HPDE6-E6E7 (cell line): ENCODE measurements around the gene CRYGN.

Experiments
- DNase-seq: peaks from one replicate; pipeline ENCODE4 v3.0.0; 2011; ENCODE audit warnings: missing footprints; ENCODE audit errors: extremely low spot score

Gene CRYGN

DNA sequence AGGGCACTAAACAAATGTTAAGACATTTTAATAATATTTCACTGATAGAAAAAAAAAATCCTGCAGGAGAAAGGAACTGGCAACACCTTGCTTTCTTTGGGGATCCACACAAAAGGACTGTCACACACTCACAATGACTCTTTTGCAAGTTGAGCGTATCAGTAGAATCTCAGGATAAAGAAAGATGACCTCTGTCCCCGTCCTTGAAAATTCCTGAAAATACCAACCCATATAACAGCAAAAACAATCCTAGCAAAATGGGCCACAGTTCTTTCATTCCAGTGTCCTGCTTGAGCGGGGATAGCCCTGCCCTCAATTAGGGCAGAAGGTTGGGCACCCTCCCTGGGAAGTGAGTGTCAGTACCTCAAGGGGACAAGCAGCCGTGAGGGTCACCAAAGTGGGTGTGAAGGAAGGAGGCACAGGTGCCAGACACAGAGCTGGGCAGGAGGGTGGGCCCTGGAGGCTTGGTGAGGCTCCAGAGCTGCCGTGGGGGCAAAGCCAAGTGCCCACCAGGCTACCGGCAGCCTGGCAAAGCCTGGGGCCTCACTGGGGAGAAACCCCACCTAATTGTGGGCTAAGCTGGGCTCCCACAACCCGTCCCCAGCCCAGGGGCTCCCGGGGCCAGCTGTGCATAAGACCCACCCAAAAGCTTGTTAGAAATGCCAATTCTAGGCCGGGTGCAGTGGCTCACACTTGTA, 32.9 kb downstream of the CRYGN start:
- DNase-seq, result no peak

DNA sequence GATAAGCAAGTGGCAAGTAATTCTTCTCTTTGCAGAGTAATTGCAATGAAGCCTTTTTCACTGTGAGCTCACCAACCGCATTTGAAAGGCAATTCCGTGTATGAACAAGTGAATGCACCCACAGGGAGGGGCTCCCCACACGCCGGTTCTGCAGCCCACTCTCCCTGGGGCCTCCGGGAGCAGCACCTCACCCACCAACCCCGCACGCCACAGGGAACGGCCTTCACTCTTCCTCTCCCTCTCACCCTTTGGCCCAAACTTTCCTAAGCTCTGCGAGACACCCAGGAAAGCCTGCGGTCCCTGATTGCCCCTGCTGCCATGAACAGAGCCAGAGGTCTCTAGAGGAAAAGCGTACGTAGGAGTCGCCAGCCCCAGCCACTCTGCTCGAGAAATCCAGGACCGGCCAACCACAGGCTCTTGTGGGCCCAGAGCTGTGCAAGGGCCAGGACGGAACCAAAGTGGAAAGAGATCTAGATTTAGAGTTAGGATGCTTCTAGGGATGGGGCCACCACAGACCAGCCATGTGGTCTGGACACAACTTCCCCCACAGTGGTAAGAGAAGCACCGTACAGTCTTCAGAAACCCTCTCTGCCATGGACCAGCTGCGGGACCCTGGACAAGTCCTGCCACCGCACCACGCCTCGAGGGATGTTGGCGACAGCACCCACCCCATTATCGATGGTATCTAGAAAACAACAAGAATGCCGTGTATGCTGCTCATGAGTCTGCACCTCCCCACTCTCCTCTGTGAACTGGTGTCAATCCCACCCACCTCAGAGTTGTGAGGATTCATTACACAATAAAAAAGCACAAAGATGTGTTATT, 33.7 kb downstream of the CRYGN start:
- DNase-seq, result no peak

DNA sequence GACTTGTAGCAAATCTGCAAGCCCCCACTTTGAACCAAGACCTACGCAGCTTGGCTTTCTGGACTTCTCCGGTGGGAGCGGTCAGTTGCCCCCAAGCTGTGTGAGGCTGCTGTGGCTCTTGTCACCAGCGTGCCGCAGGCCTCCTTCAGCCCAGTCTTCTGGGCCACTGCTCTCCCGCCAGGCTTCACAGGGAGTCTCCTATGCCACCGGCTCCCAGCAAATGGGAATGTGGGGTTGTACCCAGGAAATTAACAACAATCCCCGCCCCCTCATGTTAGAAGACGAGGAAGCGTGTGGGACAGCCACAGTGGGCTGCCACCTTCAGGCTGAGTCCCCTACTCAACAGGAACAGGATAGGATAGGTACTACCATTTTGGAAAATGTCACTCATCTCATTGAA, 34.4 kb downstream of the CRYGN start:
- no peak for DNase-seq

DNA sequence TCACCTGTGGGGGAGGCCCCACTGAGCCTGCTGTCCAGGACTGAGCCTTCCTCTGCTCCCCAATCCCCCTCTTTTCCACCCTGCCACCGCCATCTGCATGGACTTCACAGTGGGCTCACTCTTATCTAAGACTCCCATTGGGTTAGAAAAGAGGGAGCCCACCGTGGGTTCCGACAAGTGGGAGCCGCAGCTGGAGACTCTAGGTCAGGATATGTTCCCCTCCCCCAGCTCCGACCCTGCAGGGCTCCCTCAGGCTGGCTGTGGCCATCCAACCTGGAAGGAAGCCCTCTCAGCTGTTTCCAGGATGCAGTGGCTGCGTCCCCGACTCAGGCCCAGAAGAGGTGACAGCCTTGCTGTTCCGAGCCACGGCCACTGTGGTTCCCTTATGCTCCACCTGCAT, 34.9 kb downstream of the CRYGN start:
- DNase-seq, result no peak

DNA sequence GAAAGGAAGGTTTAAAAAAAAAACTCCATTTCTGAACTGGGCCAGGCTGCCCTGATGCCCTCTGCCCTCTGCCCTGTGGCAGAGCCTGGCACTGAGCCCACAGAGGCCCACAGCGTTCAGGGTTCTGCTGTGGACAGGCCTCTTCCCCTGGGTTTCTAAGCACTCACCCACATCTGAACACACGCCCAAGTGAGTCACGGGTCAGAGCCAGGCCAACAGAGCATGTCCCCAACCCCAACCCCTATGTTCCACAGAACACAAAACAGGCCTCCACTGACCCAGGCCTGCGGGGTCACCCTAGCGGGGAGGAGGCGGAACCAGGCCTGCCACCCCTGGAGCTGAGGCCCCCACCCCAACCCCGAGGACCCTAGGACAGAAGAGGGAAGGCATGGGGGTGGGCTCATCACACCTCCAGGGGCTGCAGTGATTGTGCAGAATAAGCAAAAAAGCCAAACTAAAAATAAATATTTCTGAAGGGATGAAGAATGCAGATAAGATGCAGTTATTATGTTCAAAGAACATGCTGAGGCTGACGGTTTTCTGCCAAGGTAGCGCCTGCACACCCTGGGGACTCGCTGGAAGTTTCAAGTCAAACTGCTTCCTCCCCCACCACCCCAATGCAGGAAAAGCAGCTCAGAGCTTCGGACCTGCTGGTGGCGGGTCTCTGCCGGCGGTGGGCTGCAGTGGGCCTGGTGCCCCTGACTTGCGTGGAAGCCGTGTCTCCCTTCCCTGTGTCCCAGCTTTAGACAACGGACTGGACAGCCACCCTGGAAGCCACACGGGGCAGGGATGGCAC, 35.5 kb downstream of the CRYGN start:
- DNase-seq, result peak; percentile 47

DNA sequence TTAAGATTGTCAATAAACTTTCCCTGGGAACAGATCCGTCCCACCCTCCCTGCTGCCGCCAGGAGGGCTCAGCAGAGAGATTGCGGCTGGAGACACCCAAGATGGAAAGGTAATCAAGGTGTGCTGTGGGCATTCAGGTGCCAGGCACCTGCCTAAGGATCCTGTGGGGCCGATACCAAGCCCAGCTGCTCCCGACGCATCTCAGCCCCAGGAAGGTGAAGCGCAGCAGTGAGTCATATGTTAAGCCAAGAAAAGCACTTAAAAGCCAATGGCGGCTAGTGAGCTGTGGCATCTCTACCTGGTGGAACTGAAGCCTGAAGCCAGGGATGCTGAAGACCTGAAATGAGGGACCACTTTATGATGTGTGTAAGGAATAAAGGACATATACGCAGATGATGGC, 36.2 kb downstream of the CRYGN start:
- peak; percentile 80 for DNase-seq

DNA sequence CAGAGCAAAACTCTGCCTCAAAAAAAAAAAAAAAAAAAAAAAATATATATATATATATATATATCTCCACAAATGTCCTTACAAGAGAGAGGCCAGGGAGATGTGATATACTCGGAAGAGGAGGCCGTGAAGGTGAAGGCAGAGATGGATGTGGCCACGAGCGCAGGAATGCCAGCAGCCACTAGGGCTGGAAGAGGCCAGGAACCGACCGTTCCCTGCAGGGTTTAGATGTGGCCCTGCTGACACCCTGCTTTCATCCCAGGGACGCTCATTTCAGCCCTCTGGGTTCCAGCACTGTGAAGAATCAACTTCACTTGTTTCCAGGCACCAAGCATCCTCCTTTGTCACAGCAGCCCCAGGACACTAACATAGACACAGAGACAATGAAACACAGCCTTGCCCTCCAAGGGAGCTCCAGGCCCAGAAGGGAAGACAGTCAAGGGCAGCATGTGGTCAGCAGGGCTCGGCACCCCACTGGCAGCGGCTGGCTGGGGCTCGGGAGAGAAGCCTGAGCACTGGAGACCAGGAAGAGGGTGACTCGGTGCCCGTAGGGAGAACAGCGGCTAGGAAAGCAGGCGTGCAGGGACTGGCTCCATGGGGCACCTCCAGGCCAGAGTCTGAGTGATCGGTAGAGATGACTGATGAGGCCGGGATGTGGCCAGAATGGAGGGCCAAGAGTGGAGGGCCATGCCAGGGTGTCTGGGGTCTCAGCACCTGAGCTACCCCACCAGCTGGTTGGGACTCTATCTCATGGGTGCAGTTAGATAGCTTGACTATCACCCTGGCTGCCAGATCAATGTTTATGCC, 37.7 kb downstream of the CRYGN start:
- no peak for DNase-seq

DNA sequence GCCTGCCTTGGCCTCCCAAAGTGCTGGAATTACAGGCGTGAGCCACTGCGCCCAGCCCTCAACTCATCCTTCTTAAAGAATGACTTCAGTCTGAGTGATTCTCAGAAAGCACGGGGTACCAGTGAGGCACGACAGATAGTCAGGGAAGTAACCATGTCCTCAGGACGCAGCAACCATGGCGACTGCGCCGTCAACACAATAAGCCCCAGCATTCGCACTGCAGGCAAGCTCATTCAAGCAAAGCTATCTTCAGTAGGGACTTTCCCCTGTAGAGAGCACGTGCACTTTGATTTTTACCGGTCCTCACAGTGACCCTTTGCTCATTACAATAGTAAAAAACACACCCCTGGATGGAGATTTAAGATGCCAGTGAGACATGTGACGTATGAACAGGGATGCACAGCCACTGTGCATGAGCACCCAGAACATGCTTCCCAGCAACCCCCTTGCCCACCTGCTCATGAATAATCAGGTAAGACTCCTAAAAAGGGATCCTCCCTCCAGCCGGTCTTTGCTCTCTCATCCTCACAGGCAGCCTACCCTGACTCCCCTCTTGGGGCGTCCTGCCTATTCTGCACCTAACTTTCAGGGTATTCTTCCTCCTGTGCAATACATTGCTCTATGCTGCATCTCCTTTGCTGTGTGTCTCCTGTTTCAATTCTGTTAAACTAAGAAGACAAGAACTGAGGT, 39.2 kb downstream of the CRYGN start:
- DNase-seq, result no peak

DNA sequence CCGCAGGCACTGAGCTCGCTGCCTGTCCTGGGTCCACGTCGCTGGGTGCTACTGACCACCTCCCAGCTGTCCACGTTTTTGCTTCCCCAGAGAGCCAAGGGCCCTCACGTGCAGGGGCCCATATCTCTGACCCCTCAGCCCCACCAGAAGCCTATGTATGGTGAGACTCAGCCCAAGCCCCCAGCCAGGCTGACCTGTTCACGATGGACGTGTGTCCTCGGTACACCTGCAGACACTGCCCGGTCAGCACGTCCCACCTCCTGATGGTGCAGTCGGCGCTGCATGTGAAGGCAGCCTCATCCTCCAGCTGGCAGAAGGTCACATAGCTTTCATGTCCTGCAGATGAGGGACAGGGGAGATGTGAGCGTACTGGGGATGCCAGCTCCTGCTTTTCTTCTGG, 40.0 kb downstream of the CRYGN start:
- no peak for DNase-seq

DNA sequence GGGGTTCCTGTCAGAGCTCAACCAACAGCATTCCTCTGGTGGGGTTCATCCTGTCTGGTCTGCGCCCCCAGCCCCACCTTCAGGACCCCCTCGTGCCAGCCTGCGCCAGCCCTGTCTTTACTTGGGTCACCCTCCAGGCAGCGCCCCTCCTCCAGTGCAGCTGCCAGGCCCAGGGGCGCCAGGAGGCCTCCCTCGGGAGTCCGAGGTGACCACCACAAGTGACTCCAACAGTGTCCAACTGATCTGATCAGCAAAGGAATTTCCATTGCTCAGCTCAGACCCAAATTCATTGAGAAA, 40.7 kb downstream of the CRYGN start:
- no peak for DNase-seq

DNA sequence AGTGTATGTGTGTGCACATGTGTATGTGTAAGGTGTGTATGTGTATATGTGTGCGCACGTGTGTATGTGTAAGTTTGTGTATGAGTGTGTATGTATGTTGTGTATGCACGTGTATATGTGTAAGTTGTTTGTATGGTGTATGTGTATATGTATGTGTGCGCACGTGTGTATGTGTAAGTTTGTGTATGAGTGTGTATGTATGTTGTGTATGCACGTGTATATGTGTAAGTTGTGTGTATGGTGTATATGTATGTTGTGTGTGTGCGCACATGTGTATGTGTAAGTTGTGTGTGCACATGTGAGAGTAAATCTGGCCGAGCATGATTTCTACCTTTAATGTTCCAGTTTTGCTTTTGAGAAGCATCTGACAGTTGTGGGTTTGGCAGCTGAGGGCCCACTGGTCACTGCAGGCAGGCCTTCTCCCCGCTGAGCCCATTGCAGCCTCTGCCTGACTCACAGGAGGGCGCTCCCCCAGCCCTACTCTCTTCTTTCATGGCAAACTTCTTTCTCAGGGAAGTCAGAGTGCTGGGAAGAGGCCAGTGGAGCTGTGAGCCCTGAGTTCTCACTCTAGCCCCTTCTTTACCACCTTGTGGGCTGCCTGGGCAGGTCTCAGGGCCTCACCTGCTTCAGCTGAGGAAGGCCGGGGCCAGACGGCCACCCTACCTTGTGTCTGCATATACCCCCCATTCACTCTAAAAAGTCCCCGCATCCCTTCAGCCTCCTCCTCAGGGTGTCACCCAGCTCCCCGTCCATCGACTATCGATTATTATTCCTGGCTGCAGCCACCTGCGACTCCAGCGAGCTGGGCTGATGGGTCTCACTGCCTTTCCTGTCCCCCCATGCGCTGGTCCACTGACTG, 41.3 kb downstream of the CRYGN start:
- no peak for DNase-seq

DNA sequence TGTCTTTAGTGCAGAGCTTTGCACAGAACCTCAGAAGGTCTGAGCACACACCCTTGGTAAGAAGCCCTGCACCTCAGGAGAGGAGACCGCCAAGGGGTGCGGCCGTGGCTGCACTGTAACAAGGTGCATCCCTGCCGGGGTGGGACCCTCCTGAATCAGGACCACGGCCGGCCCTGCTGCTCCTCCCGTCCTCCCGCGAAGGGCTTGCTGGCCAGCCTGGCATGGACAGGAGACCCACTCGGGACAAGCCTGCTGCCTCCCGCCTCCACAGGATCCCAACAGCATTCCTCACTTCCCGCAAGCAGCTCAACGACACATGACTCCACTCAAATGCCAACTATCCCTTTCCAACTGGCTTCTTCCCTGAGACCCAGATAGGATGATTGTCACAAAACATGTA, 42.9 kb downstream of the CRYGN start:
- DNase-seq, result no peak

DNA sequence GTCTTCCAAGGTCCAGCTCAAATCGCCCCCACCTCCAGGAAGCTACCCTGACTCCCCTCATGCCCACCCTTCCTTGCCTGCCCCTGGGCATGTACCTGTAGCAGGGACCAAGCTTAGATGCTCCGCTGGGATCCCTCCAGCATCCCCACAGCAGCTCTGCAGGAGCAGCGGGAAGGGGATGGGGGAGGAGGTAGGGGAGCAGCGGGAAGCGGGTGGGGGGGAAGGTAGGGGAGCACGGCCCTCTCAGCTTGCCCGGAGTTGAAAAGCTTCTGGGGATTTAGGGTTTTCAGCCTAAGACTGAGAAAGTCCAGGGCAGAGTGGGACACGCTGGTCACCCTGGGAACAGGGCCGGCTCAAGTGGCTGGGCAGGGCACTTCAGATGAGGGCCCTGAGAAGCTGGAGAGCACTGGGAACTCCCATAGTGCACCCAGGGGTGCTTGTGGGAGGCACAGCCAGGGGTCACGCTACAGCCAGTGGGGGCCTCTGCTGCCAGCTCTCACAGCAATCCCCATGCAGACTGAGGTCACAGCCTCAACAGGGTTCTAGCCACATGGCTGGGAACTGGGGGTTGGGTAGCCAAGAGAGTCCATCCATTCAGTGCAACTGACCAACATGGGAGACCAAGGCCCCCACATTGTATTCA, 43.5 kb downstream of the CRYGN start:
- DNase-seq, result no peak

DNA sequence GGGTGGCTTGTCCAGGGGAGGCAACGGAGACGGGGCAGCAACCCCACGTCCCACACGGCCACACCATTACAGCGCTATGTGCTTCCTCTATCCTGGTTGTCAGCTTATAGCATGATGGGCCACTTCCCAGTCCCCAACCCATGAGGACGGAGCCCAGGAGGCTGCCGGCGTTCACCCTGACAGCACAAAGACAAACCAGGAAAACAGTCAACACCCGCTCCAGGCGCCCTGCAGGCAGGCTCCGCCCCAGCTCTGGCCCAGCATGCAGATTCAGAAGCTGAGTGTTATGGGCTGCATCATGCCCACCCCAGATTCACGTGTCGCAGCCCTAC, 44.9 kb downstream of the CRYGN start:
- no peak for DNase-seq

DNA sequence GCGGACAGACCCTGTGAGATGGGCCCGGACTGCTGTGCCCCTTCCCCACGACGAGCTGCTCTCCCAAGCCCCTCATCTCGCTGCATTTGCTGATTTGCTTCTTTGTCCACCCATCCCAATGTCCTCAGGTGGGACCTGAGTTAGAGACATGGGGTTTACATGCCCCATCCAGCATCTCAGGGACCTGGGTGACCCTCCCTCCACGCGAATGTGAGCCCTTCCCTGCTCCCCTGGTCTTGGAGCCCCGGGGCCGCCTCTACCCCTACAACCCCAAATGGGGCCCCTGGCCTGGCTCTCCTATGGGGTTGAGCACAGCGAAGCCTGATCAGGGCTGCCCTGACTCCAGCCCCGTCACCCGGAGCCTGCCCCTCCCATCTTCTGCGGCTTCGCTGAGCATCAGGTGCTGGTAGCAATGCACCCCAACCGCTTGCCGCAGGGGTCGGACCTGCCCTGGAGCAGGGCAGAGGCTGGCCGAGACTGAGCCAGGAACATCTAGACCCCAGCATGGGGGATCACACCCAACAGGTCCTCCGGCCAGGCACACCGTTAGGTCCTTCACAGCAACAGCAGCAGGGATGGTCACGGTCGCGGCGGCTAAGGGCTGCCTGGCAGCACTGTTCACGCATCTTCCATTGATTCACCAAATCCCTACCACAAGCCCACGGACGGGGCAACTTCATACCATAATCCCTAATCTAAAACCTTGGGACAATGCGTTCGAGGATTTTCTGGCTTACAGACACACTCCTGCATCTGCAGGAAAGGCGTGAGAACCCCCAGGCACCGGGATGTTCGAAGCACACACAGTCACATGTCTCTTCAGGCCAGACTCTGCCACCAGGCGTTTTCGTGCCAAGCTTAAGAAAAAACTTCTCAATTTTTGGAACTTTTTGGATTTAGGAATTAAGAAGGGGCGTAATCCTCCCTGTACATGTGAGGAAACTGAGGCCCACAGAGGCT, 45.6 kb downstream of the CRYGN start:
- DNase-seq, result no peak

DNA sequence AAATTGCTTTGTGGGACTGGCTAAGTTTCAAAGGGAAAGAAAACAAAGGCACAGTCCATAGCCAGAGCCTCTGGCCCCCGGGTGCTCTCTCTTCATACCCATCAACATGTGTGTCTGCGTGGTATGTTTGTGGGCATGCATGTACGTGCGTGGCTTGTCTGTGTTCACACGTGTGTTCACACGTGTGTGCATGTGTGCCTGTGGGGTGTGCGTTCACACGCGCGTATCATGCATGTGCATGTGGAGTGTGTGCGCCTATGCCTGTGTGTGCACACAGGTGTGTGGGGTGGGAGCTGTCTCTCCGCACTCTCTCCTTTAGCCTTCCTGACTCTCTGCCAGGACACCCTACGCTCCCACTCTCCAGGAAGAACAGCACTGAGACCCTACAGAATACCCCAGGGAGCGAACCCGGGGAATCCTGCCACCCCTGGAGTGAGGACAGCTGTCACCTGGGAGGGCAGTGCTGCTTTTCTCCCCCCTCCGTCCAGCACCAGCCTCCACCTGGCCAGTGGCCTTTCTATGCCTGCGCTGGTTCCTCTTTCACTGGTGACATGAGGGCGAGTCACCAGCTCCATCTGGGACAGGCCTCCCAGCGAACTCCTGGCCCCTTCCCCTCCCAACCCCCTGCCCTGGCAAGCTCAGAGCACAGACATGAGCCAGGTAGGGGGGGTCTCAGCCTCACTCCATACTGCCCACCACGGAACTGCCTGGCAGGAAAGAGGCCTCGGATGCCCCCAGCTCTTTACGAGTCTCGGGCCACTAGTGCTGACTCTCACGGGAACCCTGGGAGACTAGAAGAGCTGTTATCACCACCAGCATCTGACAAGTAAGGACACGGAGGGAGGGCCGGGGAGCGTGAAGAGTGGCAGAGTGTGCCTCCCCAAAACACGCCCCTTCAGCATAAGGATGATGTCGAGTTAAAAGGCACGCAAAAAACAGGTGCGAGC, 46.6 kb downstream of the CRYGN start:
- no peak for DNase-seq

DNA sequence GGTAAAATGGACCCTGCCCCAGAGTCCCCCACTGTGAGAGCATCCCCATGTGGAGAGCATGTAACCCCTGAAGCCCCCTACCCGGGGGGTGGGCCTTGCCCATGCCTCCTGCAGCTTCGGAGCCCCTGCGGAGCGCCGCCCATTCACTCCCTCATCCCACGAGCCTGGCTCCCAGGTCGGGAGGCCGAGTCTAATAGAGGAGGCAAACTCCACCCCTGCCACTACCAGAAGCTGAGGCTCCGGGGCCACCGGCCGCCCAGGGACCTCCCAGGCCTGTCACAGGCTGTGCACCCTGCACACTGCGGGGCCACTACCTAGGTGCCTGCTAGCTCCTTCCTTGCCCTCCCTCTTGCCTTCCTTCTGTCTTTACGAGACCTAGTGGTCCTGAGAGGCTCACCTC, 47.5 kb downstream of the CRYGN start:
- DNase-seq, result no peak

DNA sequence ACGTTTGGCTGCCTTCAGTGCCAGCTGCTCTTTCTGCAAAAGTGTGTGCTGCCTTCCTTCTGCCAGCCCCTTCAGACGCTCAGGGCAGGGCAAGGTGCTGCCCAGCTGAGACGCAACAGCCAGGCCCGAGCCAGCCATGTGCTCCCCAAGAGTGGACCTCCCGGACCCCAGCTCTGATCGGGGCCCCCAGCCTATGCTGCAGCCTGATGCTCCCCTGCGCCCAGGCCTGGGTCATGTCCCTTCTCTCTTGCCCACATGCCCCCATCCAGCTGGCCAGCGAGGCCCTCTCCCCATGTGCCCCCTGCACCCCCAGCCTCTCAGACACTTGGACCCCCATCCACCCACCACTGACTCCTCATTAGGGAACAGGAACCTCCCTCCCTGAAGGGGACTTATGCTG, 47.9 kb downstream of the CRYGN start:
- no peak for DNase-seq
